Activated naive CD8-positive, alpha-beta T cell treated with anti-CD3 and anti-CD28 coated beads, Interleukin-2, amount 50 U/mL, for 24 hours (primary cell): ENCODE measurements around the gene KRI1.

Experiments
- ATAC-seq: fragments of 150-1000 bp; cut with Tn5 transposase; one replicate; pipeline ENCODE4 v1.10.0; 2021
- DNase-seq: peaks from one replicate; pipeline ENCODE4 v3.0.0; 2021
- H3K27ac Mint-ChIP-seq: one replicate; pipeline ENCODE4 v1.8.0; 2021; ENCODE audit warnings: mild to moderate bottlenecking, mixed read lengths
- H3K27me3 Mint-ChIP-seq: one replicate; pipeline ENCODE4 v1.8.0; 2021; ENCODE audit warnings: mixed read lengths
- H3K36me3 Mint-ChIP-seq: one replicate; pipeline ENCODE4 v1.8.0; 2021; ENCODE audit warnings: low read depth, mixed read lengths
- H3K4me1 Mint-ChIP-seq: one replicate; pipeline ENCODE4 v1.8.0; 2021; ENCODE audit warnings: mixed read lengths
- H3K4me3 Mint-ChIP-seq: one replicate; pipeline ENCODE4 v1.8.0; 2021; ENCODE audit warnings: mild to moderate bottlenecking, moderate library complexity, mixed read lengths
- H3K9me3 Mint-ChIP-seq: one replicate; pipeline ENCODE4 v1.8.0; 2021; ENCODE audit warnings: mixed read lengths

The KRI1 gene

DNA sequence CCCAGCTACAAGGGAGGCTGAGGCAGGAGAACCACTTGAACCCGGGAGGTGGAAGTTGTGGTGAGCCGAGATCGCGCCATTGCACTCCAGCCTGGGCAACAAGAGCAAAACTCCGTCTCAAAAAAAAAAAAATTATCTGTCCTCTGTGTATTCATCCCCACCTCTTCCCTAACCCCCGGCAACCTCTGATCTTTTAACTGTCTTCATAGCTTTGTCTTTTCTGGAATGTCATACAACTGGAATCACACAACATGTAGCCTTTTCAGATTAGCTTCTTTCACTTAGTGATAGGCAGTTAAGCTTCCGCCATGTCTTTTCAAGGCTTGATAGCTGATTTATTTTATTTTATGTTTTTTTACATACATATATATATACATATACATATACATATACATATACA lies 40.2 kb downstream of the KRI1 start:
- H3K27me3 Mint-ChIP-seq = peaks cover 1% of the 10 kb centered on the region
- no peak for ATAC-seq
- H3K9me3 Mint-ChIP-seq = no peaks in the 10 kb centered on the region
- no peak overlapping the region for H3K27ac Mint-ChIP-seq
- H3K36me3 Mint-ChIP-seq = no peaks in the 10 kb centered on the region
- no peak overlapping the region for H3K4me3 Mint-ChIP-seq
- DNase-seq = no peak
- no peaks in the 10 kb centered on the region for H3K4me1 Mint-ChIP-seq

- Mint-ChIP-seq H3K4me1 (peaks cover 13% of the 10 kb centered on the region), H3K4me3 (no peak overlapping the region), H3K9me3 (no peaks in the 10 kb centered on the region), H3K27ac (no peak overlapping the region), H3K27me3 (peaks cover 19% of the 10 kb centered on the region), H3K36me3 (no peaks in the 10 kb centered on the region)
- no peak for ATAC-seq
- DNase-seq = no peak
Observed at GRCh38 chr19:10523135-10523636, 42.6 kb downstream of the KRI1 start.

GRCh38 chr19:10521461-10522171 lies 44.2 kb downstream of the KRI1 start:
- H3K27ac Mint-ChIP-seq = no peak overlapping the region
- no peaks in the 10 kb centered on the region for H3K36me3 Mint-ChIP-seq
- peaks cover 20% of the 10 kb centered on the region for H3K4me1 Mint-ChIP-seq
- no peaks in the 10 kb centered on the region for H3K9me3 Mint-ChIP-seq
- no peak overlapping the region for H3K4me3 Mint-ChIP-seq
- DNase-seq (no peak), ATAC-seq (no peak)
- peaks cover 26% of the 10 kb centered on the region for H3K27me3 Mint-ChIP-seq

DNA sequence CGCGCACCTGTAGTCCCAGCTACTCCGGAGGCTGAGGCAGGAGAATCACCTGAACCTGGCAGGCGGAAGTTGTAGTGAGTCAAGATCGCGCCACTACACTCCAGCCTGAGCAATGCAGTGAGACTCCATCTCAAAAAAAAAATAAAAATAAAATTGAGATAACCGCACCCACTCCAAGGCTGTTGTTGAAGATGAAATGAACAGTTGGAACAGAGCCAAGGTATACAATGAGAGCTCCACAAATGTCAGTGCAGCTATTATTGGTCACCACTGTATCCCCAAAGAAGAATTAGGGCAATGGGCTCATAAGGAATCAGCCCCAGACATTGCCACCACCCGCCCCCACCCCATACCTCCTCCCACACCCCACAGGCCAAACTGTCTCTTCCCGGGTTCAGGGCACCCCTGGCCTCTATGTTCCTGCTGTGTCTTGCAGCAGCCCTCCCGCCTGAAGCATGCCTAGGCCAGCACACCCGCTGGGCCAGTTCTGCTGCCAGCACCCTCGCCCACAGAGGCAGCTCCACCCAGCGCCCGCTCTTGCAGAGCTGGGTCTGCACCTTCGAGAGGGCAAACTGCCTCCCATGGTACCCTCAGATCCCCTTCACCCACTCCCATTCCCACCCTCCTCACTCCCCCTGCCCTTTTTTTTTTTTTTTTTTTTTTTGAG lies 45.0 kb downstream of the KRI1 start:
- DNase-seq = no peak
- Mint-ChIP-seq H3K27ac (no peak overlapping the region), H3K9me3 (no peaks in the 10 kb centered on the region), H3K4me1 (peaks cover 21% of the 10 kb centered on the region), H3K36me3 (no peaks in the 10 kb centered on the region), H3K4me3 (no peak overlapping the region), H3K27me3 (peaks cover 34% of the 10 kb centered on the region)
- ATAC-seq = no peak

DNA sequence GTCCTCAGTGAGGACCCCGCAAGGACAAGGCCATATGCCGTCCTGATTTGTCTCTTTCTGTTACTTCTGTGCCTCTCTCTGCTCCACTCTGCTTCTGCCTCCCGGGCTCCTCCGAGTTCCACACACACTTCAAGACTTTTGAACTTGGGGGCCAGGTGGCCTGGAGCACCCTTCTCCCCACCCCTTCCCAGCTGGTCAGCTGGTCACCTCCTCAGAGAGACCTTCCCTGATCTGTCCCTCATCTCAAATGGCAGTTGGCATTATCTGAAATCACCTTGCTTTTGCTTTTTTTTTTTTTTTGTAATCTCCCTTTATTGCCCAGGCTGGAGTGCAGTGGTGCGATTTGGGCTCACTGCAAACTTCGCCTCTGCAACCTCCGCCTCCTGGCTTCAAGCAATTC lies 46.4 kb downstream of the KRI1 start:
- no peak for ATAC-seq
- Mint-ChIP-seq H3K4me3 (no peak overlapping the region), H3K27ac (no peak overlapping the region), H3K9me3 (no peaks in the 10 kb centered on the region), H3K27me3 (peaks cover 45% of the 10 kb centered on the region), H3K4me1 (peaks cover 23% of the 10 kb centered on the region), H3K36me3 (no peaks in the 10 kb centered on the region)
- no peak for DNase-seq

DNA sequence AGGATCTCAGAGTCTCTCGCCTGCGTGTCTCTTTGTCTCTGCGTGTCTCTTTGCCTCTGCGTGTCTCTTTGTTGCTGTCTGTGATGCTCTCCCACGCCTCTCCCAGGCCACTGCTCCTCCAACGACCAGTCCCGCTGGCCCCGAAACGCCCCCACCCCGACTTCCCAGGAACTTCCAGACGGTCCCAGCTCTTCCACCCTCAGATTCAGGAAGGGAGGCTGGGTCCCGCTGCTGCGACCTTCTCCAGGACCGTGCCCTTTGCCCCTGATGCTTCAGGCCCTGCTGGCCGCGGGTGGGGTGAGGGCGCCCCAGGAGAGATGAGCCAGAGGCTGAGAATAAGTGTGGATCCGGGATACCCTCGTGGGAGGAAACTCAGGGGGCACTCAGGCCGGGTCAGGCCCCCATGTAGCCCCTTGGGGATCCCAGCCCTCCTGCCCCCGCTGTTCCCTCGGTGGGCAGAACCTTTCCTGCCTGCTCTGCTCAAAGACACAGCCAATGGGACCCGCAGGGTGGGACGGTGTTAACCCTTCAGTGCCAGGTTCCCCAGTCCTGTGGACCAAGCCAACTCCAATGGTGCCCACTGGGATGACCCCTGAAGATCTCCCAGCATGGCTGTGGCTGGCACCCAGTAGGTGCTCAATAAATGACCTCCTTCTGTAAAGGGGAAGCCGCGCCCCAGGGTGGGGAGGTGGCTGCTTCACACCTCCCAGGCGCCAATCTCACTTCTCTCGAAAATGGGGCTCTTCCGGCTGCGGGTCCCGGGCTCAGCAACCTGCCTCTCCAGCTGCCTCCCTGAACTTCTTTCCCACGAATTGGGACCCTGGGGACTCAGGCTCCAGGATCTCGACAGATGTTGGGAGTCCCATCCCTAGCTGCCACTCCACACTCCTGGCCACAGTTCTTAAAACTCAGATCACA lies 47.1 kb downstream of the KRI1 start:
- no peak for ATAC-seq
- Mint-ChIP-seq H3K4me1 (peaks cover 25% of the 10 kb centered on the region), H3K27me3 (peaks cover 47% of the 10 kb centered on the region), H3K9me3 (no peaks in the 10 kb centered on the region), H3K27ac (no peak overlapping the region), H3K36me3 (no peaks in the 10 kb centered on the region), H3K4me3 (peak overlapping the region; percentile 50)
- no peak for DNase-seq

- Mint-ChIP-seq H3K27me3 (peaks cover 55% of the 10 kb centered on the region), H3K4me3 (peak overlapping the region; percentile 50), H3K36me3 (no peaks in the 10 kb centered on the region), H3K4me1 (peaks cover 29% of the 10 kb centered on the region), H3K9me3 (no peaks in the 10 kb centered on the region), H3K27ac (no peak overlapping the region)
- no peak for DNase-seq
- ATAC-seq = no peak
Observed at GRCh38 chr19:10517760-10518443, 47.9 kb downstream of the KRI1 start.

GRCh38 chr19:10517361-10517759 lies 48.5 kb downstream of the KRI1 start, which contains the start of gene S1PR5:
S1PR5 (minus strand) TSS chr19:10517447; CDS start chr19:10515011, 2,436 bp downstream.
- Mint-ChIP-seq H3K27ac (no peak within 1 kb of the TSS), H3K9me3 (no peaks in the 10 kb centered on the region), H3K4me3 (peak within 1 kb of the TSS; percentile 50), H3K36me3 (no peaks in the 10 kb centered on the region), H3K4me1 (peaks cover 29% of the 10 kb centered on the region), H3K27me3 (peaks cover 58% of the 10 kb centered on the region)
- no peak for DNase-seq
- no peak for ATAC-seq

GRCh38 chr19:10516671-10517286 lies 49.0 kb downstream of the KRI1 start:
- no peak for ATAC-seq
- DNase-seq = no peak
- peaks cover 58% of the 10 kb centered on the region for H3K27me3 Mint-ChIP-seq
- H3K9me3 Mint-ChIP-seq = no peaks in the 10 kb centered on the region
- peak overlapping the region; percentile 24 for H3K4me3 Mint-ChIP-seq
- H3K4me1 Mint-ChIP-seq = peaks cover 29% of the 10 kb centered on the region
- H3K27ac Mint-ChIP-seq = no peak overlapping the region
- no peaks in the 10 kb centered on the region for H3K36me3 Mint-ChIP-seq

- H3K36me3 Mint-ChIP-seq = no peaks in the 10 kb centered on the region
- H3K27ac Mint-ChIP-seq = no peak overlapping the region
- DNase-seq (no peak), ATAC-seq (no peak)
- no peaks in the 10 kb centered on the region for H3K9me3 Mint-ChIP-seq
- H3K4me3 Mint-ChIP-seq = peak overlapping the region; percentile 24
- peaks cover 58% of the 10 kb centered on the region for H3K27me3 Mint-ChIP-seq
- peaks cover 29% of the 10 kb centered on the region for H3K4me1 Mint-ChIP-seq
Observed at GRCh38 chr19:10516064-10516385, 49.8 kb downstream of the KRI1 start.

GRCh38 chr19:10514211-10515145 lies 51.3 kb downstream of the KRI1 start:
- peak; percentile 52 for DNase-seq
- ATAC-seq = peak; percentile 57
- no peaks in the 10 kb centered on the region for H3K9me3 Mint-ChIP-seq
- H3K4me3 Mint-ChIP-seq = peak overlapping the region; percentile 59
- peaks cover 53% of the 10 kb centered on the region for H3K27me3 Mint-ChIP-seq
- H3K4me1 Mint-ChIP-seq = peaks cover 30% of the 10 kb centered on the region
- H3K27ac Mint-ChIP-seq = no peak overlapping the region
- no peaks in the 10 kb centered on the region for H3K36me3 Mint-ChIP-seq

DNA sequence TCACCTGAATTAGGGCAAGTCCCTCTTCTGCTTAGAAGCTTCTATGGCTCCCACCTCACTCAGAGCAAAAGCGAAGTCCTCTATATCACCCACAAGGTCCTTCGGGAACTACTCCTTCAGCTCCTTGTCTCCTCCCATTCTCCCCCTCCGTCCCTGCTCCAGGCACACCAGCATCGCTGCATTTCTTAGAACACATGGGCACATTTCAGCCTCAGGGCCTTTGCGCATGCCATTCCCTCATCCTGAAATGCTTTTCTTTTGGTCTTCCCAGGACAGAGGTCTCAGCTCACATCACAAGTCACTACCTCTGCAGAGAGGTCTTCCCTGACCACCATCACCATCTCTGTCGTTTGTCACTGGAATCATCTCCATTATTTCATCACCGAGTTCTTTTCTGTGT lies 52.6 kb downstream of the KRI1 start:
- no peaks in the 10 kb centered on the region for H3K9me3 Mint-ChIP-seq
- DNase-seq (no peak), ATAC-seq (no peak)
- H3K27me3 Mint-ChIP-seq = peaks cover 44% of the 10 kb centered on the region
- H3K4me3 Mint-ChIP-seq = no peak overlapping the region
- no peak overlapping the region for H3K27ac Mint-ChIP-seq
- no peaks in the 10 kb centered on the region for H3K36me3 Mint-ChIP-seq
- H3K4me1 Mint-ChIP-seq = peaks cover 24% of the 10 kb centered on the region

DNA sequence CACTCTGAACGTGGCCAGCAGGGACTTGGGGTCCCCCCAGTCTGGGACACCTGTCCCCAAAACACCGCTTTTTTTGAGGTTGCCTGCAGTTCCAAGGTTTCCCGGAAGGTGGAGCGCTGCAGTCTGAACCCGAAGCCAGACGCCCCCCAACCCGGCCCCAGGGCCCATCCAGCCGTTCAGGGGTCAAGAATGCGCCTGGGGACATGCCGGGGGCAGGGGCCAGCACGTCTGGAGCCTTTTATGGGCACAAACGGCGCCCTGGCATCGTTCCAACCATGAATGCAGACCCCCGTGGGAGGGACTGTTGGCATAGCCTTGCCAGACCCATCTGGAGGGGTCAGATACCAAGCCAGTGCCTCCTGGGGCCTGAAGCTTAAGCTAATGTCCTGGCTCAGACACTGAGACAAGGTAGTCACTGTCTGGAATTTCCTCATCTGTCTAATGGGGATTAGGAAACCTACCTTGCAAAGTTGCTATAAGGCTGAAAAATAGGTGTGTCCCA lies 55.5 kb downstream of the KRI1 start:
- no peaks in the 10 kb centered on the region for H3K36me3 Mint-ChIP-seq
- H3K27me3 Mint-ChIP-seq = peaks cover 25% of the 10 kb centered on the region
- peaks cover 21% of the 10 kb centered on the region for H3K4me1 Mint-ChIP-seq
- no peak overlapping the region for H3K4me3 Mint-ChIP-seq
- ATAC-seq (no peak), DNase-seq (peak; percentile 72)
- H3K27ac Mint-ChIP-seq = no peak overlapping the region
- H3K9me3 Mint-ChIP-seq = no peaks in the 10 kb centered on the region
